ELF-1 (cell line): ENCODE results near the gene MAJIN.

ENCODE experiments used
- DNase-seq: peaks from one replicate; pipeline ENCODE4 v3.0.0-alpha.2; 2016; ENCODE audit warnings: low read depth, low spot score

The MAJIN gene

DNA sequence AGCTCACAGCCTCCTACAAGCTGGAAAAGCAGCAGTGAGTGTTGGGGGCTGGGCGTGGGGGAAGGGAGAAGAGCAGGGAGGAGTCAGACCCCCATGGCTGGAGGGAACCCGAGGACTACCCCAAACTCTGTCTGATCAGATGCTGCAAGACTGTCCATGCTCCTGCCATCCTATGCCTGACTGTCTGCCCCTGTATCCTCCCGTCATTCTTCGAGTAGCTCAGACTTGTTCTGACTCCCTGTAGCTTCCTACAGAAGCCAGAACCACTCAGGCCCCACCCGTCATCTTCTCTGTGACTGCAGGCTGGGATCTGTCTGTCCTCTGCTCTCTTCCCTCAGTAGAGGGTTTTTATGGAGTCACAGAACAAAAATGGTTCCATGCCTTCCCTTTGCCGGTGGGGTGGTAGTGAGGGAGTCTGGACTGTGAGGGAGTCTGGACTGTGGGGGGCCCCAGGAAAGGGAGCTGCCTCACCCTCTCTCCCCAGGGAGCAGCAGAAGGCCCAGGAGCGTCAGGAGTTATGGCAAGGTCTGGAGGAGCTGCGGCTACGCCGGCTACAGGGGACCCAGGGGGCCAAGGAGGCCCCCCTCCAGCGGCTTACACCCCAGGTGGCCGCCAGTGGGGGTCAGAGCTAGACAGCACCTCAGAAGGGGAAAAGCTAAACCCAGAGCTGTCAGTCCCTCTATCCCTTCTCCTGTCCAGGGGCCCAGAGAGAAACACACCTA lies 38.5 kb downstream of the MAJIN start:
- DNase-seq, result no peak

DNA sequence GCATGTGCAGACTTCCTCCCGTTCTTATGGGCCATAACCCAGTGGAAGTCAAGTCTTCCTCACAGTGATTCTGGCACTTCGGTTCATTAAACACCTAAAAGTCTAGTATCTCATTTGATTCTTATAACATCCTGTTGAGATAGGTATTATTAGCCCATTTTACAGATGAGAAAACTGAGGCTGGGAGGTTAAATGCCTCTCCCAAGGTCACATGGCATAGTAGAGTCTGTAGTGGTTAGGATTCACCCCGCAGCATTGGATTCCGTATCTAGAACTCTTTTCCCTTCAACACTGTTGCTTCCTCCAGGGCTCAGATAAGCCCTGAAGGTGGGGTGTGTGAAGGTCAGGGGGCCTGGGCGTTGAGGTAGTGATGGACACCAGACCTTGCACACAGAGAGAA lies 39.6 kb downstream of the MAJIN start:
- DNase-seq, result no peak

DNA sequence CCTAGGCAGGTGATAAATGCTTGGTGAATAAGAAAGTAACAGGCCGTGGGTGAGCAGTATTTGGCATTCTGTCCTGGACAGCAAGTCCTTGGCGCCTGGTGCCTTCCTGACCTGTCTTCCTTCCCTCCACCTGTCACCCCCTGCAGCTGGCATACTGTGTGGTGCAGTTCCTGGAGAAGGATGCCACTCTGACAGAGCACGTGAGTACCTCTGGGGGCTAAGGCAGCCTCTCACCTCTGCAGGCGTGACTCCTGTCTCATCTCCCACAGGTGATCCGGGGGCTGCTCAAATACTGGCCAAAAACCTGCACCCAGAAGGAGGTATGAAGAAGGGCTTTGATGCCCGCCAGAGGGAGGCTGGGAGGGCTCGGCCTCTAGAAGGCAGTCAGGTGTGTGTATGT lies 40.6 kb downstream of the MAJIN start:
- no peak for DNase-seq

DNA sequence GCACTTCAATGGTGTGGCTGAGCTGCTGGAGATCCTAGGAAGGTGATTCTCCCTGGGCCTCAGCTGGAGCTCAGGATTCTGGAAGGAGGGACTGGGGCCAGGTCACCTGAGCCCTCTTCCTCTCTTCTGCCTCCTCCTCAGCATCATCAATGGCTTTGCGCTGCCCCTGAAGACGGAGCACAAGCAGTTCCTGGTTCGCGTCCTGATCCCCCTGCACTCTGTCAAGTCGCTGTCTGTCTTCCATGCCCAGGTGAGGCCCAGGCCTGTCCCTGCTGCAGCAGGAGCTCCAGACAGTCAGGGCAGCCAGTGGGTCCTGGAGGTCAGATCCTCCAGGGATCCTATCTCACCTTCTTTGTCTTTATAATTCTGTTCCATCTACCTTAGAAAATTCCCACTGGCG lies 41.6 kb downstream of the MAJIN start:
- DNase-seq, result no peak

DNA sequence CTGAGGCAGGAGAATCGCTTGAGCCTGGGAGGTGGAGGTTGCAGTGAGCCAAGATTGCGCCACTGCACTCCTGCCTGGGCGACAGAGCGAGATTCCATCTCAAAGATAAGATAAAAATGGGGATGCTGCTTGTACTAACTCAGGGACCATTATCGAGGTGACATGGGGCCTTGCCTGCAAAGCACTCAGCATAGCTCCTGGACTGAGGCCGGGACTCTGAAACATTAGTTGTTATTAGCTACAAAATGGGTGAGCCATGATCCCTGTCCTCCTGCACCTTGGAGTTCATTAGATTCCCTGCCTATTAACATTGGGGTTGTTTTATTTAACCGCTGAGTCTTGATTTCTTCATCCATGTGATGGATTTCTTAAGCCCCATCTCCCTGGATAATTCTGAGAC lies 42.3 kb downstream of the MAJIN start:
- DNase-seq, result no peak

DNA sequence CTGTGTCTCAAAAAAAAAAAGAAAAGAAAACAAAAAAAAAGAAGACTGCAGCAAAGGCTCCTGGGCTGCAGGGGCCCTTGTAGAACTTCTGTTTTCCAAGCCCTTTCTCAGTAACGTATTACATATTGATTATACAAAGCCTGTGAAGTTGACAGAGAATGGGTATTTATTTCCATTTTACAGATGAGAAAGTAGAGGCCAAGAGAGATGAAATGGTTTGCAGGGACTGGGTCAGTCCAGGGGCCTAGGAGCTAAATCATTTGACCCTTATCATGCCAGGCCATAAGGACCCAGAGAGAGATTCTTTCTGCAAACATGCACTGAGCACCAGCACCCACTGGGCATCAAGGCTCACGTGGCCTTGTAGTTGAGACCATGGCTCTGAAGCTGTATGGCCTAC lies 43.0 kb downstream of the MAJIN start:
- DNase-seq, result no peak

DNA sequence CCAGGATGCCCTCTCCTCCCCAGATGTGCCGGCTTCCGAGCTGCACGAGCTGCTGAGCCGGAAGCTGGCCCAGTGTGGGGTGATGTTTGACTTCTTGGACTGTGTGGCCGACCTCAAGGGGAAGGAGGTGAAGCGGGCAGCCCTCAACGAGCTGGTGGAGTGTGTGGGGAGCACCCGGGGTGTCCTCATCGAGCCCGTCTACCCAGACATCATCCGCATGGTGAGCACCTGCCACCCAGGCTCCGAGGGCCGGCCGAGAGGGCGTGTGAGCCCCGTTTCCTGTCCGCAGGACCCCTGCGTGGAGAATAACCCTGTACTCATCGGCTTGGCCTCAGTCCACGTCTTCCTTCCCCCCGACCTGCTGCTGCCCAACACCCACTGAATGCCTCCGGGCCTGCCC lies 45.2 kb downstream of the MAJIN start:
- no peak for DNase-seq

DNA sequence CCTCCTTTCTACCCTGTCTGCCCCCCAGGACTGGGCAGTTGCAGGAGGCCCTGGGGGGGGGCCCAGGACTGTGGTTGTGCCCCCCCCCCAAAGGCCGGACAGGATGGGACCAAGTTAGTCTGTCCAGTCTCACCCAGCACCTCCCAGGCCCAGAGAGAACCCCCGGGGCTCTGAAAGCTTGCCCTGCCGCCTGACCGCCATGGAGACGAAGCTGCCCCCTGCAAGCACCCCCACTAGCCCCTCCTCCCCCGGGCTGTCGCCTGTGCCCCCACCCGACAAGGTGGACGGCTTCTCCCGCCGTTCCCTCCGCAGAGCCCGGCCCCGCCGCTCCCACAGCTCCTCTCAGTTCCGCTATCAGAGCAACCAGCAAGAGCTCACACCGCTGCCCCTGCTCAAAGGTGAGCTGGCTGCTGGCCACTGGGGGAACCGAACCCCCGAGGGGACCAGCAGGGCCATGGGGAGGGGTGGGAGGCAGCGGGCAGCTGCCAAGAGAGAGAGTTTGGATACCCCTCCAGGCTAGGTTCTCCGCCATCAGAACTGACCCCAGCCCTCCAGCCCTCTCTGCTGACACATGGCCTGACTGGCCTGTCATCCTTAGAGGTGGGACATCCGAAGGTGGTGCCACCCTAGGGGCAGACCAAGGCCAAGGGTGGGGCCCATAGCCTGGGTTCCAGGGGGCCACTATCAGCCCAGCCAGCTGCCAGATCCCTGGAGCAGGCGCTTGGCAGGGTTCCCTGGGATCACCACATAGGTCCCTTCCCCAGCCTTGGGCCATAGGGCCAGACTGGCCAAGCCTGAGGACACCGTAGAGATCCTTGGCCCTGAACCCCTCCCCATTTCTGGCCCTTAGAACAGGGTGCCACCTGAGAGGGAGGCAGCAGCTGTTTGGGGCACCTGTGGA lies 46.1 kb downstream of the MAJIN start:
- DNase-seq, result no peak

DNA sequence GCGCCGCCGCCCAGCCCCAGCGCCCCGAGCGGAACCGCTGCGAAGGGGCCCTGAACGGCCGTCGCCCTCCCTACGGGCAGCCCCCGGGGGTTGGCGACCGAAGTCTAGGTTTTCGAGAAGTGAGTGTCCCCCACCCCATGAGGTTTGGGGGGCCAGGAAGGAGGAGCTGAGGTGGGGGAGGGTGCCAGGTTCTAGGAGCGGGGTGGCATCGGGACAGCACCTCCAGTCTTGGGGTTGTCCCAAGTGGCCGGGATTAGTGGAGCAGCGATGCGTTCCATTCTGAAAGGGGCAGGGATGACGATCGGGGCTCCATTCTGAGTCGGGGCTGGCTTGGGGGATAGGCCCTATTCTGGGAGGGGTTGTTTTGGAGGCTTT lies 47.0 kb downstream of the MAJIN start:
- DNase-seq, result no peak

DNA sequence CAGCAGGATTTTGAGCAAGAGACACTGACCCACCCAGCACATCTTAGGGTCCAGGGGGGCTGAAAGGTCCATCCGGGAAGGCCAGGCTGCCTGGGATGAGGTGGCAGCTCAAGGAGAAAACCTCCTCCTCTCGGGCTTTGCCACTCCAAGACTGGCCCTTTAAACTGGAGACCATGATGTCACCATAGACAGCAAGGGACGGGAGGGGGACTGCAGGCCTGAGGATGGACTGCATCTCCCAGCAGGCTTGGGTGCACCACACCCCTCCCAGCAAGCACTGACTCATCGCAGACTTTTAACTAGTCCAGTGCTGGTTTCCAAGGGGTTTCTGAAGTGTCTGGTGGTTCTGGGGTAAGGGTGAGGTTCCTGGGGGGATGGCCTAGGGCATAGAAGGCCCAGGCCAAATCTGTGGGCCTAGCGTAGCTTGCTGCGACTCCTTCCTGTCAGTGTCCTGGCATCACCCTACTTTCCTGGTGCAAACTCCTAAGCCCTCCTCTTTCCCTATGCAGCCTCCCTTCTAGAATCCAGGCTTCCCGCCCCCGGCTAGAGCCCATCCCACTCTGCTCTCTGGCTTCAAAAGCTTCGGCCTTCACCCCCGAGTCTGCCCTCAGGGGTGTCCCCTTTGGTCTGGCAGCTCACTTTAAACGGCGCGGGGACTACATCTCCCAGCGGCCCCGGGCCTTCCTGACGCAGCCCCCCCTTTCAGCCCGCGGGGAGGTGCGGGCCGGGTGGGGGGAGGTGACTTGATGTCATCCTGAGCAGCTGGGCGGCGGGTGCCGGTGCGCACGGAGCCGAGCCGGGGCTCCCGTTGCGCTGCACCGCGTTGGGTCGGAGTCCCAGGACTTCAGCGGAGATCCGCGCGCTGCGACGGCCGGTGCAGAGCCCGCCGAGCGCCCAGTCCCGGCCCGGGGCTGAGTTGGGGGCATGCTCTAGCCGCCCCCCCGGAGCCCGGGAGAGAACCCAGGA lies 47.7 kb downstream of the MAJIN start, which contains the start of gene PPP2R5B:
TSS of gene PPP2R5B (plus strand) at position 746 of the 966 bp plus-strand sequence. CDS start 1,046 bp downstream, outside the sequence.
- DNase-seq, result peak; percentile 88

DNA sequence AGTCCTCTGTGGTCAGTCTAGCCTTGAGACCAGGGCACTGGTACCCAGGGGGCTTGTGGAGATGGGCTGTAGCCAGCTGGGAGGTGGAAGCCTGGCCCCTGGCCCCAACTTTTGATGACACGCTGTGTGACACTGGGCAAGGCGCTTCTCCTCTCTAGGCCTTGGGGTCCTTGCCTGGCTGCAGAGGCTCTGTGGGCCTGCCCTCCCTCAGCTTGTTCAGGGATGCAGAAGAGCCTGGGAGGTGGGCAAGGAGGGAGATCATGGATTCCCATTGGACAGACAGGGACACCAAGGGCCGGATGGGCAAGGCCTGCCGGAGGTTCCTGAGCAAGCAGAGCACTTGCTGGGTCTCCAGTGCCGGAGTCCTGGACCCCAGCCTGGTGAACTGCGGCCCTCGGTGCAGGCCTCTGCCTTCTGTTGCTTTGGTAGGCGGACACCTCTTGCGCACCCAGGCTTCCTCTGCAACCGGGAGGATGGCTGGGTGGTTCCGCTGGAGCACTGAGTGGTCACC lies 48.7 kb downstream of the MAJIN start:
- DNase-seq, result no peak

DNA sequence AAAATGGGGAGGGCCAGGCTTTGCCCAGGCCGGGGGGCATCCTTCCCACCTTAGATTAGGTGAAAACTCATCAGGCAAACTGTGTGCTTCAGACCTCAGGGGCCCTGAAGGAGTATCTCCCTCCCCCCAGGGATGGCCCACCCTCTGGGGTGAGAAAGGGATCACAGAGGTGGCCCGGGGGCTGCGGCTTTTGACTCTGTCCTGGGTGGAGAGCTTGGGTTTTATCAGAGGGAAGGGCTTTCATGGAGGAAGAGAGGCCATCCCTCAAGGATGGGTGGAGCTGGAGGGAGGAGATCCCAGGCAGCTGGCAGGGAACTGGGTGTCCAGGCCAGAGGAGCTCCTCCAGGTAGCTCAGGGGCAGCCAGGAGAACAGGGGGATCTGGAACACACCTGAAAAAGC lies 50.5 kb downstream of the MAJIN start:
- DNase-seq, result no peak

DNA sequence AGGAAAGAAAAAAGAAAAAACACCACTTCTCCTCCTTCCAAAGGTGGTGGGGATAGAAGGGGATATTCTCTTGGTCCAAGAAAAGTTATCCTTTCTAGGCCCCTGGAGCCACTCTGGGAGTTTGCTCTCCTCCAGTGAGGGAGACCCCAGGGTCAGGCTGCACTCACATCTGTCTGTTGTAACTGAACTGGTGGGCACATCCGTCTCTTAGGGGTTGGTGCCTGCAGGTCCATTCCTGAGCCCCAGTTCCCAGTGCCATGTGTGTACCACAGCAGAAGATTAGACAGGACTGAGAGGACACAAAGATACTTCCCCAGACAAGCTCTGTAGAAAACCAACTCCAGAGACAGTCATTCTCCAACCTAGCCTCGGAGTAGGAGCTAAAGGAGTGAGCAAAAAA lies 51.8 kb downstream of the MAJIN start:
- DNase-seq, result no peak

DNA sequence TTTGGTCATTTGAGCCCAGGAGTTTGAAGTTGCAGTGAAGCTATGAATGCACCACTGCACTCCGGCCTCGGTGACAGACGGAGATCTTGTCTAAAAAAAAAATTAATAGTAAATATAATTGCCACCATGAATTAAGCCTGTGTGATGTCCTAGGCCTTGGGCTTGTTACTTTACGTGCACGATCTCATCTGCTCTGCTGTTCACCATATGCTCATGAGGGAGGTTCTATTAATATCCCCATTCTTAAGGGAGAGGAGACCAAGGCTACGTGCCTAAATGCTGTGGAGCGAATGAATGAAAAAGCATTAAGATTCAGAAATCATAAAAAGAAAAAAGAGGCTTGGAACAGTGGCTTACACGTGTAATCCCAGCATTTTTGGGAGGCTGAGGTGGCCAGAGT lies 52.3 kb downstream of the MAJIN start:
- no peak for DNase-seq

DNA sequence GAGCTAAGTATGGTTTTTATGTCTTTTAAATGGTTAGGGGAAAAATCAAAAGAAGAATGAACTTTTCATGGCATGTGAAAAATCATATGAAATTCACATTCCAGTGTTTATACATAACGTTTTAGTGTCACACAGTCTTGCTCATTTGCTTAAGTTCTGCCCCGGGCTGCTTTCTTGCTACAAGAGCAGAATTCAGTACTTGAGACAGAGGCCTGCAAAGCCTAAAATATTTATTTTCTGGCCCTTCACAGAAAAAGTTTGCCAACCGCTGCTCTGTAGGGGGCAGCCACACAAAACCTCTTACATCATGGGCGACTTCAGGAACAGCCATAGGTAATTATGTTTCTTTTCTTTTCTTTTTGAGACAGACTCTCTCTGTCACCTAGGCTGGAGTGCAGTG lies 53.9 kb downstream of the MAJIN start:
- peak; percentile 29 for DNase-seq

DNA sequence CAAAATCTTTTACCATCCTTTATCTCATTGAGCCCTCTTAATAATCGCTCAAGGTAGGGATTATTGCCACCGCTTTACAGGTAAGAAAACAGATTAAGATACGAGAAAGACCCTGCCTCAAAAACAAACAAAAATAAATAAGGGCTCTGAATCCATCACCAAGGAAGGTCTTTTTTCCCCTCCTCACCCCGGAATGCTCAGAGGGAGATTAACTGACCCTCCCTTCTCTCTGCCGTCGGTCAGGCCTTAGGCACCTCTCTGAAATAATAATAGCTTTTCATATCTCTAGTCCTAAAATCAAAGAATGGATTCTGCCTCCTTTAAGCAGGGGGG lies 54.3 kb downstream of the MAJIN start:
- DNase-seq, result no peak

DNA sequence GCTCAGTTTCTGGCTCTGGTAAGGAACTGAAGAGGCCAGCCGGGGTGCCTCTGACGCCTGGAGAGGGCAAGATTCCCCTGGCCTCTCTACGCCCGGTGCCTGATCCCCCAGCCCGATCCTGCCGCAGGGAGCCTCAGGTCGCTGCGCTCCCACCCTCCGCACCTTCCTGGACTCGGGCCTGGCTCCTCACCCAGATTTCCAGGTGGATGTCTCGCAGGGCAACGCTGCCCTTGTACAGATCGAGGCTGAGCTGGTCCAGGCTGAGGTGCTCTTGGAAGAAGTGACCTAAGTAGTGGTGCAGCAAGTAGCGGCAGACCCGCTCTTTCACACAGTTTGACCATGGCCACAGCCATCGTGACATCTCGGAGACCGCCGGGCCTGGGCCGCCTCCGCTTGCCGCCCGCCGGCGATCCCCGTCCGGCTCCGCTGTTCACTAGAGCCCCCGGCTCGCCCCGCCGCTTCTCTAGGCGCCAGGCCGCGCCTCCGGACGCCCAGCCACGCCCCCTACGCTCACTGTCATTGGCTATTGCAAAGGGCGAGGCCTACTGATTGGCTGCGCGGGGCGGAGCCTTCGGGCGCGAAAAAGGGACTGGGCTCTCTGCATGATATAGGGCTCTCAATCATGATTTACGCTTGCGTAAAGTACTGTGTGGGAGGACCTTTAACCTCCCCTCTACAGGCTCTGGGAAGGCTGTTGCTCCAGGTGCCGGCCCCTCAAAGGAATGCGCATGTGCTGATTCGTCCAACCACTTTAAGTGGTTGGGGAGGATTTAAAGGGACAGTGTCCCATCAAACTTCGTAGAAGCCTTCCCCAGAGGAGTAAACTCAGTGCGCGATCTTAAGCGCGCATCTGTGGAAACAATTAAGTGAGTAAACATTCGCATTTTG lies 54.9 kb downstream of the MAJIN start, which contains the start of gene ATG2A:
TSS of gene ATG2A (minus strand) at position 435 of the 888 bp plus-strand sequence. CDS start at position 361, 74 bp downstream.
- DNase-seq, result peak; percentile 100

DNA sequence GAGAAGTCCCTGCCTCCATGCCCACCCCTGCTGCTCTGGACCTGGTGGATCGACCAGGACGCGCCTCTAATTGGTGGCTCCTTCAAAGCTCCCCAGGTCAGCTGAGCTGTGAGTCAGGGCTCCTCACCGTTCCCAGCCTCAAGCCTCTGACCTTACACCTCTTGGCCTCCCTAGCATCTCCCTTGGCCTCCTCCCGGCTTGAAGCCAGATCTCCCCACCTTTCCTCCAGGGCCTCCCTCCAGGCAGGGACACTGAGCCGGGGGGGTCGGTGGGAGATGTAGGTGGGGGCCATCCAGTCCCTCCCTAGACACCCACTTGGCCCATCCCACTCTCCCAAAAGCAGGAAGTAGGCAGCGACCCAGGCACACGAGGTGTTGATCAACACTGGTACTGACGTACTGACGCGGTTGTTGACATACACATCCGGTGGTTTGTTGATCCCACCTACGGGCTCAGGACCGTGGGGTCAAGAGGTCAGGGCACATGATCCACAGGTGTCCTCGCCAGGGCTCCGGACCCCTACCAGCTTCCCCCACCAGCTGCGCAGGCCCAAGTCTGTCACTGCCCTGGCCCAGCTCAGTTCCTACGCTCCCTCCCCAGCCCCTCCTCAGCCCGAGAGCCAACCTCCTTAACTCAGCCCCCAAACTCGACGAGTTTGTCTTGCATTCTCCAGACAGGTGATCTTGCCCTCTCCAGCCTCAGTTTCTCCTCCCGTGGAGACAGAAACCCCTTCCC lies 55.7 kb downstream of the MAJIN start:
- peak; percentile 70 for DNase-seq

DNA sequence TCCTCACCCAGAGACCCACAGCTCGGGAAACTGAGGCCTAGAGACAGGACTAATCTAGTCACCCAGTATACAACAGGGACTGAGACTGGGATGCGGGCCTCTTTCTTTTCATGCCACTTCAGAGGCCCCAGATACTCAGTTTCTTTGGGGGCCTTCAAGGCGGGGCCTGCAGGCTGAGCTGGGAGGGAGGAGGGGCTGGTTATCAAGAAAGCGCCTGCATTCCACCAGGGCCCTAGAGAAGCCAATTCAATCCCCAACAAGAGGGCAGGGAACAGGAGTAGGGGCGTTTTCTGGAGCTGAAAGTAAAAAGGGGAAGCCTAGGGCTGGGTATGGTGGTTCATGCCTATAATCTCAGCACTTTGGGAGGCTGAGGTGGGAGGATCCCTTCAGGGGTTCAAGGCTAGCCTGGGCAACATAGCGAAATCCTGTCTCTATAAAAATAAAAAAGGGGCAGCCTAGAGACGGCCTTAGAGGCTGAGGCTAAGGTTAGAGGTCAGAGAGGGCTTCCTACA lies 56.5 kb downstream of the MAJIN start:
- no peak for DNase-seq

DNA sequence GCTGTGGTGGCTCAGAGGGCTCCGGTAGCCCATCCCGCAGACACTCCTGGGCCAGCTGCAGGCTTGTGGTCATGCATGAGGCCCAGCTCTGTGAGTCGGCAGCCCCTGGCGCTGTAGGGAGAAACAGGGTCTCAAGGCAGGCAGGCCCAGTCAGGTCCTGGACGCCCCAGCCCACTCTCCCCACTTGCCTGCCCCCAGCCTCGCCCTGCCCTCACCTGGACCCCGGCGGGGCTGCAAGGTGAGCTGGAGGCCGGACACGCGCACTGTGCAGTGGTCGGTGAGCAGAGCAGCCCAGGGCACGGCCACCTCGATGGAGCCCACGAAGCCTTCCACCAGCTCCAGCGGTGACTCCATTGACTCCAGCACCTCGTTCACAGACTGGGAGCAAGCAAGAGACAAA lies 57.8 kb downstream of the MAJIN start:
- no peak for DNase-seq
